AG04449 (cell line): Measurements from ENCODE around the gene NRSN2.

Source experiments
- CTCF ChIA-PET: fragments of 350-600 bp; formaldehyde crosslinking; extraction: SDS; loops from one replicate; lab custom pipeline; 2021; ENCODE audit warnings: antibody characterized with exemption; lab: Yijun Ruan, JAX
- POLR2A ChIA-PET: fragments of 400-600, 350-600 bp; formaldehyde crosslinking; extraction: SDS; loops from one replicate; lab custom pipeline; 2020; ENCODE audit warnings: antibody characterized with exemption, inconsistent platforms; lab: Yijun Ruan, JAX
- DNase-seq: peaks from one replicate; pipeline ENCODE4 v3.0.0-alpha.2; 2010; ENCODE audit warnings: low read depth, low spot score
- H3K4me3 ChIP-seq: 2 replicates; pipeline ENCODE4 v1.5.1; 2011; ENCODE audit warnings: low read depth, mild to moderate bottlenecking, control low read depth, low read length
- TF ChIP-seq, protein P1 (sequence below): IDR thresholded peaks from one replicate; pipeline ENCODE4 v1.5.1; 2011; ENCODE audit warnings: mild to moderate bottlenecking, moderate library complexity, low read length, control low read depth, inconsistent platforms; ENCODE audit not compliant: insufficient read depth; ENCODE audit errors: missing control alignments

NRSN2 gene, protein sequence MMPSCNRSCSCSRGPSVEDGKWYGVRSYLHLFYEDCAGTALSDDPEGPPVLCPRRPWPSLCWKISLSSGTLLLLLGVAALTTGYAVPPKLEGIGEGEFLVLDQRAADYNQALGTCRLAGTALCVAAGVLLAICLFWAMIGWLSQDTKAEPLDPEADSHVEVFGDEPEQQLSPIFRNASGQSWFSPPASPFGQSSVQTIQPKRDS

DNA sequence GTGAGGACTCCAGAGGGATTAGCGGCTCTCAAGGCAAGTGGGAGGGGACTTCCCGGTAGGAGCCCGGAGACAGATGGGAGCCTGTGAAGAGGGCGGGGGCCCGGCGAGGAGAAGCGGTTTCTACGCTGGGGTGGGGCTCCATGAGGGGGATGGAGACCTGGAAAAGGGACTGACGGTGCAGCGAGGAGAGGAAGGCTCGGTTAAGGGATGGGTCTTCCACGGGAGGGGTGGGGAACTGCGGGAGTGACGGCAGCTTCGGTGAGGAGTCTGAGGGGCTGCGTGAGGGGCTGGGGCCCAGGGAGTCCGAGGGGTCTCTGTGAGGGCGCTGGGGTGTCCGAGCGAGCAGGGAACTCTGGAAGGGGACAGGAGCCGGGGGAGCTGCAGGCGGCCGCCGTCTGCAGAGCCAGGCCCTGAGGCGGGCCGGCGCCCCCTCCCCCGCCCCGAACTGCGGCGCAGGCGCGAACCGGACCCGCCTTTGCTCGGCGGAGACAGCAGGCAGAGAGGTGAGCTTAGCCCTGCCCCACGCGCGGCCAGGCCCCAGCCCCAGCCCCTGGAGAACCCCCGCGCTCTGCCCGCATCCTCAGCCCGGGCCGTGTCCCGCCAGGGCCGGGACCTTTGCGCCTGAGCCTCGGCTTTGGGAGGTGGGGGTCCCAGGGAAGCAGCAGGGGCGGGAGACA, at the start of gene NRSN2:
TSS of gene NRSN2 (plus strand) at position 472 of the 677 bp plus-strand sequence. CDS start 2,533 bp downstream, outside the sequence.
- peak within 1 kb of the TSS; percentile 76 for H3K4me3 ChIP-seq
- DNase-seq, result no peak
- ChIA-PET POLR2A (interaction anchor here (0.6 to 1.5 kb wide), 6 partner anchors 9 to 36 kb away, joined by 3 to 5 read pairs (median 4); partner anchors contain the start of genes SOX12 and TRIB3), CTCF (interaction anchor here (1.0 to 4.7 kb wide), 3 partner anchors 10 to 16 kb away, joined by 3 to 47 read pairs (median 4); no protein-coding TSS in a partner anchor)
- TF ChIP-seq, protein P1, sequence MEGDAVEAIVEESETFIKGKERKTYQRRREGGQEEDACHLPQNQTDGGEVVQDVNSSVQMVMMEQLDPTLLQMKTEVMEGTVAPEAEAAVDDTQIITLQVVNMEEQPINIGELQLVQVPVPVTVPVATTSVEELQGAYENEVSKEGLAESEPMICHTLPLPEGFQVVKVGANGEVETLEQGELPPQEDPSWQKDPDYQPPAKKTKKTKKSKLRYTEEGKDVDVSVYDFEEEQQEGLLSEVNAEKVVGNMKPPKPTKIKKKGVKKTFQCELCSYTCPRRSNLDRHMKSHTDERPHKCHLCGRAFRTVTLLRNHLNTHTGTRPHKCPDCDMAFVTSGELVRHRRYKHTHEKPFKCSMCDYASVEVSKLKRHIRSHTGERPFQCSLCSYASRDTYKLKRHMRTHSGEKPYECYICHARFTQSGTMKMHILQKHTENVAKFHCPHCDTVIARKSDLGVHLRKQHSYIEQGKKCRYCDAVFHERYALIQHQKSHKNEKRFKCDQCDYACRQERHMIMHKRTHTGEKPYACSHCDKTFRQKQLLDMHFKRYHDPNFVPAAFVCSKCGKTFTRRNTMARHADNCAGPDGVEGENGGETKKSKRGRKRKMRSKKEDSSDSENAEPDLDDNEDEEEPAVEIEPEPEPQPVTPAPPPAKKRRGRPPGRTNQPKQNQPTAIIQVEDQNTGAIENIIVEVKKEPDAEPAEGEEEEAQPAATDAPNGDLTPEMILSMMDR, result no peak

DNA sequence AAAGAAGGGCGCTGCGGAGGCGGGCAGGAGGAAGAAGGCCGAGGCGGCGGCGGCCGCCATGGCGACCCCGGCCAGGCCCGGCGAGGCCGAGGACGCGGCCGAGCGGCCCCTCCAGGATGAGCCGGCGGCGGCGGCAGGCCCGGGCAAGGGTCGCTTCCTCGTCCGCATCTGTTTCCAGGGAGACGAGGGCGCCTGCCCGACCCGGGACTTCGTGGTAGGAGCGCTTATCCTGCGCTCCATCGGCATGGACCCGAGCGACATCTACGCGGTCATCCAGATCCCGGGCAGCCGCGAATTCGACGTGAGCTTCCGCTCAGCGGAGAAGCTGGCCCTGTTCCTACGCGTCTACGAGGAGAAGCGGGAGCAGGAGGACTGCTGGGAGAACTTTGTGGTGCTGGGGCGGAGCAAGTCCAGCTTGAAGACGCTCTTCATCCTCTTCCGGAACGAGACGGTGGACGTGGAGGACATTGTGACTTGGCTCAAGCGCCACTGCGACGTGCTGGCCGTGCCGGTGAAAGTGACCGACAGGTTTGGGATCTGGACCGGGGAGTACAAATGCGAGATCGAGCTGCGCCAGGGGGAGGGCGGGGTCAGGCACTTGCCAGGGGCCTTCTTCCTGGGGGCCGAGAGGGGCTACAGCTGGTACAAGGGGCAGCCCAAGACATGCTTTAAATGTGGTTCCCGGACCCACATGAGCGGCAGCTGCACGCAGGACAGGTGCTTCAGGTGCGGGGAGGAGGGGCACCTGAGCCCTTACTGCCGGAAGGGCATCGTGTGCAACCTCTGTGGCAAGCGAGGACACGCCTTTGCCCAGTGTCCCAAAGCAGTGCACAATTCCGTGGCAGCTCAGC, 48.8 kb upstream of the NRSN2 start:
- ChIA-PET POLR2A (interaction anchor here (0.7 to 4.1 kb wide), 3 partner anchors 11 to 32 kb away, joined by 3 to 25 read pairs (median 17); partner anchors contain the start of gene SOX12), CTCF (interaction anchor here (3.1 to 5.2 kb wide), 2 partner anchors 11 to 33 kb away, joined by 11 to 33 read pairs; no protein-coding TSS in a partner anchor)
- DNase-seq, result no peak
- TF ChIP-seq, protein P1, result no peak
- peak overlapping the region; percentile 98 for H3K4me3 ChIP-seq

DNA sequence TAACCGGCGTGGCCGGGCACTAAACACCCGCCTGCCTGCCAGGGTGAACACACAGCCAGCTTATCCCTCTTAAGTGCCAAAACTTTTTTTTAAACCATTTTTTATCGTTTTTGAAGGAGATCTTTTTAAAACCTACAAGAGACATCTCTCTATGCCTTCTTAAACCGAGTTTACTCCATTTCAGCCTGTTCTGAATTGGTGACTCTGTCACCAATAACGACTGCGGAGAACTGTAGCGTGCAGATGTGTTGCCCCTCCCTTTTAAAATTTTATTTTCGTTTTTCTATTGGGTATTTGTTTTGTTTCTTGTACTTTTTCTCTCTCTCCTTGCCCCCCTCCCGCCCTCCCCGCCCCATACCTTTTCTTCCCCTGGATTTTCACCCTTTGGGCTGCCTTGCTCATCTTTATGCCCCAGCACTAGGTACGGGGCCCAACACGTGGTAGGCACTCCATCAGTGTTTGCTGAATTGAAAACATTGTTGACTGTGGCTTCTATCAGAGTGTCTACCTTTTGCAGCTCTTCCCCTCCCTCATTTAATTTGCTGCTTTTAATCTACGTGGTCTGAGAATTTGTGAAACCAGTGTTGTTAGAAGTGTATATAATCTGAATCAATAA, 48.0 kb upstream of the NRSN2 start:
- DNase-seq, result no peak
- peak overlapping the region; percentile 98 for H3K4me3 ChIP-seq
- ChIA-PET POLR2A (interaction anchor here (0.7 to 4.1 kb wide), 3 partner anchors 11 to 31 kb away, joined by 3 to 25 read pairs (median 17); partner anchors contain the start of gene SOX12), CTCF (interaction anchor here (3.1 to 5.2 kb wide), 2 partner anchors 10 to 32 kb away, joined by 11 to 33 read pairs; no protein-coding TSS in a partner anchor)
- TF ChIP-seq, protein P1, result no peak

- H3K4me3 ChIP-seq, result peak overlapping the region; percentile 98
- CTCF ChIA-PET, result interaction anchor here (0.8 to 5.2 kb wide), 5 partner anchors 8 to 33 kb away, joined by 3 to 33 read pairs (median 4); partner anchors contain the start of gene SOX12
- POLR2A ChIA-PET, result interaction anchor here (1.4 to 4.1 kb wide), 3 partner anchors 8 to 24 kb away, joined by 6 to 25 read pairs (median 9); partner anchors contain the start of gene SOX12
- DNase-seq, result no peak
- TF ChIP-seq, protein P1, result no peak
Measured at GRCh38 chr20:300345-300990, 46.4 kb upstream of the NRSN2 start.

- ChIA-PET POLR2A (no interaction called here), CTCF (interaction anchor here (5.2 kb wide), 1 partner anchor 7 kb away, joined by 33 read pairs; no protein-coding TSS in a partner anchor)
- TF ChIP-seq, protein P1, result no peak
- no peak overlapping the region for H3K4me3 ChIP-seq
- DNase-seq, result no peak
Measured at GRCh38 chr20:301886-302848, 44.7 kb upstream of the NRSN2 start.
